Myocyte (in vitro differentiated cells): ENCODE measurements around the gene MCC. TPM values are rescaled to one million over a fixed set of nuclear protein-coding genes. Genes with fewer than 3 reads are reported as not detected.

Experiments used
- DNase-seq: peaks from one replicate; pipeline ENCODE4 v3.0.0-alpha.2; 2012; ENCODE audit warnings: low read depth
- total RNA-seq: library from RNA; depleted of rRNA; stranded (reverse); fragments of >200 nt; gene quantifications from 2 replicates; pipeline ENCODE4 v1.2.3, GENCODE V29; 2014

MCC gene
- total RNA-seq, 1 donor from 2014 or later, result 12.0 TPM

DNA sequence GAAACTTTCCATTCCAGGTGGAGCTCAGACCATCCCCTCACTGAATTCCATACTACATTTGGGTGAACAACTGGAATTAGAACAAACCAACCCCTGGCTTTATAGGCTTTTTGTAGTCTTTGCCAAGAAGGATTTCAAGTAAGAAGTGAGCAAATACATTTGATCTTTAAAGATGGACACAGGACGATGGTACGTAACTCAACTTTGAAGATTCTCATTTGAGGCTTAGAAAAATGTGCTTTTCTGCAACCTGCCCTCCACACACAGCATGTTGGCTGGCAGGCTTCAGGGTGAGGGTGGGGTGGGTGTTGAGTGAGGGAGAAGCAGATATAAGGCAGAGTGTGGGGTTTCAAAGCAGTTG is 335.9 kb downstream of the MCC start:
- no peak for DNase-seq

- no peak for DNase-seq
Measured at GRCh38 chr5:113151641-113152379, 336.4 kb downstream of the MCC start.

DNA sequence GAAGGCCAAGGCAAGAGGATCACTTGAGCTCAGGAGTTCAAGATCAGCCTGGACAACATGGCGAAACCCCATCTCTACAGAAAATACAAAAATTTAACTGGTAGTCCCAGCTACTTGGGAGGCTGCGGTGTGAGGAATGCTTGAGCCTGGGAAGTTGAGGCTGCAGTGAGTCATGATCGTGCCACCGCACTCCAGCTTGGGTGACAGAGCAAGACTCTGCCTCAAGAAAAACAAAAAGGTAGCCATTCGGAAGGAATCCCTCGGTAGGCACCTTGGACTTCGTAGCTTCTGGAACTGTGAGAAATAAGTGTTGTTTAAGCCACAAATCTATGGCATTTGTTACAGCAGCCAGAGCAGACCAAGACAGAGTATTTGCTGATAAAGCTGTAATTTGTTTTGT is 337.4 kb downstream of the MCC start:
- DNase-seq, result no peak

- DNase-seq, result no peak
Measured at GRCh38 chr5:113150221-113150620, 338.0 kb downstream of the MCC start.

DNA sequence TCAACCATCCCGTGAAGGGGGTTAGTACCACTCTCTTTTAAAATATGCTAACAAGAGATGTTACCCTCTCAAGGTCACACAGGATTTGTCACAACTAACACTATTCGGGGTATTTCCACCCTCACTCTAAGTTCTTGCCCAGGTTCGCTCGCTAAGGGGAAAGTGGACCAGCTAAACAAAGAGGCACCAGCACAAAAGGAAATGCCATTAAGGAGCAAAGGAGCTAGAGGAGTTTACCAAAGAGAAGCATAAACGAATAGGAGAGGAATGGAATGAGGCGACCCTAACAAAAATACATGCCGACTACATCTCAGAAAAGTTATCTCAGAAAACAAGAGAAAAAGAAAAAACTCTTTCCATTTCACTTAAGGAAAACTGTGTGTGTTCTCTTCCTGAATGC is 340.7 kb downstream of the MCC start:
- DNase-seq, result no peak

DNA sequence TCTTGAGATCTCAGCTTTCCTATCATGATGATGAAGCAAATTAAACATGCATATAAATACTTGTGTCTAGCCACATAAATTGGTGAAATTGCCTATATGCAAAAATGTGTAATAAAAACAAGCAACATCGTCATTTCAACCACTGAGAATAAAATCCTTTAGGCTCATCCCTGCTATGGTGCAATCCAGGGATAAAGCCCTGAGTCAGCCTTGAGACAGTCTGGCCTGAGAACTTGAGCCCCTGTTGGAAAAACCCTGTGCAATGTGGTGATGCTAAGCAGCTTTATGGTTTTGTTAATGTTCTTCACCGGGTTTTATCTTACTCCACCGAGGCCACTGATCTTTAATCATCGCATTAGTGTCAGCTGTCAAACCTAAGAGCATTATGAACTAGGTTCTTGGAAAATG is 341.1 kb downstream of the MCC start:
- DNase-seq, result peak; percentile 76

GRCh38 chr5:113145757-113146387 is 342.4 kb downstream of the MCC start:
- no peak for DNase-seq

DNA sequence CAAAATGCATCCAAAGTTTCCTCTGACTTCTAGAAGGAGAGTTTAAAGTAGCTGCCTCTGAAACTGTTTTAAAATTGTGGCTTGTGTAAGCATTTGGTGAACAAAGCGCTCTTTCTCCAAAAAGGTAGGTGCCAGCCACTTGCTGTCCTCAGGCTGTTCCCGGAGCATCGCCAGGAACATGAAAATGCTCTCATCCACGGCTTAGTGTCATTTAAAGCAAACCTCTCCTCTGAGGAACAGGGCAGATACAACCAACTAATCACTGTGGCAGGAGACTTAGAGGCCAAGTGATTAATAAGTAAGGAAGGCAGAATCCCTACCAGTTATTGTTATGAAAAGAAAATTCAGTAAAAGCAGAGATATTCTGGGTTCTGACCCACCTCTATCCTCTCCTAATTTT is 346.1 kb downstream of the MCC start:
- DNase-seq, result no peak

DNA sequence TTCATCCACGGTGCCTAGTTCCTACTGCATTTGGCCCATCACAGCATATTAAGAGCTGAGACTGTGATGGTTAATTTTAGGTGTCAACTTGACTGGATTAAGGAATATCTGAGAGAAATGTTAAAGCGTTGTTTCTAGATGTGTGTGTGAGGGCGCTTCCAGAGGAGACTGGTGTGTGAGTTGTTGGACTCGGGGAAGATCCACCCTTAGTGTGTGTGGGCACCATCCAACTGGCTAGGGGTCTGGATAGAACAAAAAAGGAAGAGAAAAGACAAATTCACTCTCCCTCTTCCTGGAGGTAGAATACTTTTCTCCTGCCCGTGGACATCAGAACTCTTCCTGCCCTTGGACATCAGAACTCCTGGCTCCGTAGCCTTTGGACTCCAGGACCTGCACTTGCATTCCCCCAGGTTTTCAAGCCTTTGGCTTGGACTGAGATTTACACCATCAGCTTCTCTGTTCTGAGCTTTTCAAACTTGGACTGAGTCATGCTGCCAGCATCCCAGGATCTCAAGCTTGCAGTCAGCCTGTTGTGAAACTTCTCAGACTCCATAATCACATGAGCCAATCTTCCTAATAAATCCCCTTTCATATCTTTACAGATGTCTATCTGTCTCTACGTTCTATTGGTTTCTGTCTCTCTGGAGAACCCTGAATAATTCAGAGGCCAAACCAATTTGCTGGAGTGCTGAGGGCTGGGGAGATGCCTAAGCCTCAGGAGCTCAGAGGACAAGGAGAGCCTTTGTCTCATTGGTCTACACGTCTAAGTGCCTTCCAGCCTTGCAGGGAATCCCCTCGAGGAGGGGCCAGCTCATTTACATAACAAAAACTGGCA is 347.2 kb downstream of the MCC start:
- peak; percentile 59 for DNase-seq

GRCh38 chr5:113133211-113133975 is 354.9 kb downstream of the MCC start:
- no peak for DNase-seq

DNA sequence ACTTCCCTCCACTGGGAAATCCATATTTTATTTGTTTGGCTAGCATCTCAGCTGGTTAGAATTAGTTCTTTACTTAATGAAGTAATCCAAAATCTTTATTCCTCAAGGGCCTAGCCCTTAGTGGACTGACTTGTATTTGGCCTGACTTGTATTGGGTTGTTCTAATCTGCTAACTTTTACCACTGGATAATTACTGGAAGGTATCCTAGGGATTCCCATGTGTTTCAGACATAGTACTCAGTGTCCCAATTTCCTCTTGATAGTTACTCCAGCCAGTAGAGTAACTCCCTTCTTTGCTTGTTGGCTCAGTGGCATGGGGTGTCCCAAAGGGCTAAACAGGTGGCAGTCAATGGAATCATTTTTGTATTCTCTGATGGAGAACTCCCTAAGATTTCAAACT is 355.7 kb downstream of the MCC start:
- DNase-seq, result no peak

DNA sequence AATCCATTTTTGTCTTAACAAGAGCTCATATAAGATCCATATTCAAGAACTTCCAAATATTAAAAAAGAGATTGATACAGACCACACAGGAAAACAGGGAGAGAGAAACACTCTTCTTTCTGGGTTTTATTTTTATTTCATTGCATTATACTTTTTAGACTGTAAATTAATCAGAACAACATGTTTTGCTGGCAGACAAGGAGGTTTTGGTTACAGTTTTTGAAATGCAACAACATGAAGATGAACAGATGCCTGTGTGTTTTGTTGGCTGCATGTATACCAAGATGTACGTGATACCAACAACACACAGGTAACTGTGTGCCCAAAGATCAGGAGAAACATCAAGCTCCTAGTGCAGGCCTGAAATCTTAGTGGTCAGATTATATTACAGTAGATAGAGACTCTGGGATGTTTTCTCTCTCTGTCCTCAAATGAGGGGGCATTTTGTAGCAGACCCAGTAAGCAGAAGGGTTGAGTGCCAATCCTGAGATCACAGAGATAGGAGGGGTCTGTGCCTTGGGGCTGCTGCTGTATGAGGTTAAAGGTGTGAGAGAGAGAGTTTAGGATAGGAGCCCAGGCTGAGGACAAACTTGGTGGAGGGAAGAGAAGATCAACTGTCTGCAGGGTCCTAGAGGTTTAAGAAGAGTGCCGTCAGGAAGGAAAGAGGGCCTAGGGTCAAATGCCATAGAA is 359.5 kb downstream of the MCC start:
- DNase-seq, result no peak

GRCh38 chr5:113128082-113128481 is 360.2 kb downstream of the MCC start:
- DNase-seq, result peak; percentile 60

- no peak for DNase-seq
Measured at GRCh38 chr5:113127021-113127420, 361.2 kb downstream of the MCC start.

DNA sequence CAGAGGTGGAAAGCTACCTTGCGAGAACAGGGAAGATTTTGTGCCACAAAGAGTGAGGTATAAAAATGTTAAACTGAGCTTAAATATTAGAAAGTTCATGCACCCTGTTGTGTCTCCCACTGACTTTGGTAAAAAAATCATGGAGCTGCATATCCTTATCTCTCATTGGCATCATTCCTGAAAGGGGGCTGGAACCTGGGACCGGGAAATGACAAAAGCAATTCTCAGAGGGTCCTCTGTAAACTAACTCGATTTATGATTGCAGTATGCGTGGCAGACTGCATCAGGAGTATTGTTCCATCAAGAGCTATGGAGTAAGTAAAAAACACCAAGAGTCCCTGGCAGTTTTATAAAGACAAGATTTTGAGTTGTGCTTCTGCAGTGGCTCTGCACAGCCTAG is 362.9 kb downstream of the MCC start:
- DNase-seq, result no peak

DNA sequence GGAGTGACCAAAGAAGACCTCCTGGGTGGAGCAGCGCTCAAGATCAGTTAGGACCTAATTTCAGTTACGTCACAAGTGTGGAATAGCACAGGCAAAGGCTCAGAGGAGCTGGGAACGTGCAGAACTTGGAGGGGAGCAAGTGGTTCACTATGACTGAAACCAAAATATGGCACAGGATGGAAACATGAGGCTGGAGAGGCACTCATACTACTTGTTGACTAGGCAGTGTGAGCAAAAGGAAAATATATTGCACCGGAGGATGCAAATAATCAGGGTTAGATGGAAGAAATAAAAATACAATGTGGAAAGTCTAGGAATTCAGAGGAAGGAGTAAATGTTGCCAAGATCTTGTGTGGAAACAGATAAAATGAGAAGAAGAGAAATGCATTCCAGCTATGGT is 363.3 kb downstream of the MCC start:
- no peak for DNase-seq

DNA sequence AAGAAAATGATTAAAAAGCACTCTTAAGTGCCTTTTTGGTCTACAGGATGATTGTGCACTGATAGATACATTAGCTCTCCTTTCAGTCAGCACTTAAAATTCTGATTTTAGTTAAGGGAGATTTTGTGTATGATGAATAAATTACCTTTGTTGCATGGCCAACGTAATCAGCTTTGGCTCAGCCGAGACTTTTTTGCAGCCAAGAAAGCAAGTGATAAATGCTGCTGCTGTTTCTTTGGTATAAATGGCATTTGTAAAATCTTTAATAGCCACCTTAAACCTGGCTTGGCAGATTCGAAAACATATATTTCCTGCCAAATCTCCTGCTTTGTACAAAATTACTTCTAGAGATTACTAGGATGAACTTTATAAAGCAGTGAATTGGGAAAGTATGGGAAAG is 364.0 kb downstream of the MCC start:
- no peak for DNase-seq

- DNase-seq, result no peak
Measured at GRCh38 chr5:113123618-113124017, 364.6 kb downstream of the MCC start.

GRCh38 chr5:113122053-113122452 is 366.2 kb downstream of the MCC start:
- DNase-seq, result no peak

- peak; percentile 57 for DNase-seq
Measured at GRCh38 chr5:113119246-113119924, 368.9 kb downstream of the MCC start.
